SK-N-SH treated with all-trans-retinoic acid at 6 μM for 48 hours (cell line): Measurements from ENCODE around the gene SPG21.

Experiments used
- ATAC-seq: fragments of 200-7000 bp; cut with Tn5 transposase; 3 replicates; pipeline ENCODE4 v1.9.1; 2020; ENCODE audit warnings: mild to moderate bottlenecking, moderate library complexity
- BACH2 ChIP-seq: fragments of 250-450 bp; sonication (Bioruptor Pico); IDR thresholded peaks from 2 replicates; pipeline ENCODE4 v1.9.0; 2021; ENCODE audit warnings: mild to moderate bottlenecking, borderline replicate concordance
- CREB5 ChIP-seq: fragments of 250-450 bp; sonication (Bioruptor Pico); IDR thresholded peaks from 2 replicates; pipeline ENCODE4 v1.5.1; 2020; ENCODE audit warnings: low read depth, mild to moderate bottlenecking, moderate library complexity
- CSDC2 ChIP-seq: fragments of 250-450 bp; sonication (Bioruptor Pico); IDR thresholded peaks from 2 replicates; pipeline ENCODE4 v1.5.0; 2020; ENCODE audit warnings: mild to moderate bottlenecking, moderate library complexity
- CSRNP3 ChIP-seq: fragments of 250-450 bp; sonication (Bioruptor Pico); IDR thresholded peaks from 2 replicates; pipeline ENCODE4 v1.5.1; 2021; ENCODE audit warnings: mild to moderate bottlenecking, moderate library complexity
- ESRRG ChIP-seq: fragments of 250-450 bp; sonication (Bioruptor Pico); IDR thresholded peaks from 2 replicates; pipeline ENCODE4 v1.6.1; 2021; ENCODE audit warnings: mild to moderate bottlenecking
- GLIS3 ChIP-seq: fragments of 250-450 bp; sonication (Bioruptor Pico); IDR thresholded peaks from 2 replicates; pipeline ENCODE4 v1.5.0; 2020; ENCODE audit warnings: mild to moderate bottlenecking, moderate library complexity
- ISL1 ChIP-seq: fragments of 250-450 bp; sonication (Bioruptor Pico); IDR thresholded peaks from 2 replicates; pipeline ENCODE4 v2.1.2; 2022; ENCODE audit warnings: mild to moderate bottlenecking, moderate library complexity
- PPARA ChIP-seq: fragments of 250-450 bp; sonication (Bioruptor Pico); IDR thresholded peaks from 2 replicates; pipeline ENCODE4 v1.5.0; 2020; ENCODE audit warnings: mild to moderate bottlenecking, borderline replicate concordance
- RARB ChIP-seq: fragments of 250-450 bp; sonication (Bioruptor Pico); IDR thresholded peaks from 2 replicates; pipeline ENCODE4 v1.8.0; 2021; ENCODE audit warnings: mild to moderate bottlenecking, moderate library complexity
- SNAI2 ChIP-seq: fragments of 250-450 bp; sonication (Bioruptor Pico); IDR thresholded peaks from 2 replicates; pipeline ENCODE4 v1.5.0; 2020; ENCODE audit warnings: mild to moderate bottlenecking, moderate library complexity
- TCF4 ChIP-seq: fragments of 250-450 bp; sonication (Bioruptor Pico); IDR thresholded peaks from 2 replicates; pipeline ENCODE4 v1.8.0; 2021; ENCODE audit warnings: mild to moderate bottlenecking, moderate library complexity, borderline replicate concordance
- TOX ChIP-seq: fragments of 250-450 bp; sonication (Bioruptor Pico); IDR thresholded peaks from 2 replicates; pipeline ENCODE4 v1.8.0; 2021; ENCODE audit warnings: mild to moderate bottlenecking, moderate library complexity, borderline replicate concordance
- ZC3H10 ChIP-seq: fragments of 250-450 bp; sonication (Bioruptor Pico); IDR thresholded peaks from 2 replicates; pipeline ENCODE4 v1.5.1; 2021; ENCODE audit warnings: mild to moderate bottlenecking, moderate library complexity
- ZFP3 ChIP-seq: fragments of 250-450 bp; sonication (Bioruptor Pico); IDR thresholded peaks from 2 replicates; pipeline ENCODE4 v1.5.0; 2020; ENCODE audit warnings: mild to moderate bottlenecking, moderate library complexity
- ZNF565 ChIP-seq: fragments of 450-650 bp; formaldehyde crosslinking; conservative IDR thresholded peaks from 2 replicates; pipeline ENCODE4 v1.5.0; 2020; ENCODE audit warnings: low read depth, mild to moderate bottlenecking, moderate library complexity
- ZNF70 ChIP-seq: fragments of 450-650 bp; formaldehyde crosslinking; IDR thresholded peaks from 2 replicates; pipeline ENCODE4 v1.5.0; 2020; ENCODE audit warnings: mild to moderate bottlenecking, moderate library complexity
- ZNF8 ChIP-seq: fragments of 450-650 bp; formaldehyde crosslinking; IDR thresholded peaks from 2 replicates; pipeline ENCODE4 v1.5.0; 2020; ENCODE audit warnings: mild to moderate bottlenecking, moderate library complexity
- TF ChIP-seq, protein P1 (sequence below): fragments of 250-450 bp; sonication (Bioruptor Pico); IDR thresholded peaks from 2 replicates; pipeline ENCODE4 v1.8.0; 2021; ENCODE audit warnings: low read depth, mild to moderate bottlenecking, moderate library complexity, borderline replicate concordance
- TF ChIP-seq, protein P2 (sequence below): fragments of 250-450 bp; sonication (Bioruptor Pico); IDR thresholded peaks from 2 replicates; pipeline ENCODE4 v1.8.0; 2020; ENCODE audit warnings: mild to moderate bottlenecking, moderate library complexity, borderline replicate concordance

Gene SPG21

DNA sequence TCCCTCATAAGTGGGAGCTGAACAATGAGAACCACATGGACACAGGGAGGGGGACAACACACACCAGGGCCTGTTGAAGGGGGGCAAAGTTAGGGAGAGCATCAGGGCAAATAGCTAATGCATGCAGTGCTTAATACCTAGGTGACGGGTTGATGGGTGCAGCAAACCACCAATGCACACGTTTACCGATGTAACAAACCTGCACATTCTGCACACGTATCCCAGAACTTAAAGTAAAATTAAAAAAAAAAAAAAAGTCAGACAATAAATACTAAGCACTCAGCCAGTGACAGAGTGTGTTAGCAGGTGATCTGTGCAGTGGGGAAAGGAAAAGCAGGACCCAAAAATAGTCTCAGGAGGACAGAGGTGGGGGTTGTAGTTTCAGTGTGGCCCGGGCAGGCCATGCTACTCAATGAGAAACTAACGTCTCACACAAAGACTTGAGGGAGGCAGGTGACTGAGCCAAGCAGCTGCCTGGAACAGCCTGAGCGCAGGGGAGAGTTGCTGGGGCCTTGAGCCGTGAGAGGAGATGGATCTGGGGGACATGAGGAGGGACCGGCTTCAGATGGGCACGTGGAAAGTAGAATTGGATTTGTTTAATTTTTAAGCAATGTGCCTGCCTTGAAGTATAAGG lies 59.6 kb downstream of the SPG21 start (continued):
- TF ChIP-seq ISL1 (CRISPR knock-in tag) = no peak
- no peak for TF ChIP-seq CSDC2 (CRISPR knock-in tag)
- no peak for TF ChIP-seq GLIS3 (CRISPR knock-in tag)
- no peak for TF ChIP-seq PPARA
- TF ChIP-seq CREB5 (CRISPR knock-in tag) = no peak

DNA sequence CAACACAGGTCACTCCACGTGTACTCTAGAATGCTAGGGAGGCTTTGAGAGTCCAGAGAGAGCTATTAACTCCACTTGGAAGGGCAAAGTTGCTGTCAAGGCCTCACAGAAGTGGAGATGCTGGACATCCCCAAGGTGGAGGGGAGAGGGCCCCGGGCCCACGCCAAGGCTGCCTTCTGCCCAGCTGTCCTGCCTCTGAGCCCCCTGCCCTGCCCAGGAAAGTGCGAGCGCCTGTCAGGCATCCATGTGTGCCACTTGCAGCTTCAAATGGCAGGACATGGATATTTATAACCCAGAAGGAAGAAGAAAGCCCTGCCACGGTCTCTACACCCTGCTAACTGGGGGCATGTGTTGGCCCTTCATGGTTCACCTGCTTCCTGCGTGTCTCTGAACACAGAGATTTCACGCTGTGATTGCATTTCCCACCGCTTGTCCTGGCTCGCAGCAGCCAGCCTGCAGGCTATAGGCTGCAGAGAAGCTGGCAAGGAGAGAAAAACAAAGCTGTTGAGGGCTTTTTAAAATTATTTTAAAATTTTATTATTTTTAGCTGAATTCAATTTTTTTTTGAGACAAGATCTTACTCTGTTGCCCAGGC lies 61.0 kb downstream of the SPG21 start:
- no peak for ATAC-seq
- no peak for TF ChIP-seq CSRNP3 (CRISPR knock-in tag)
- TF ChIP-seq TCF4 = no peak
- no peak for TF ChIP-seq PPARA
- no peak for TF ChIP-seq ZNF70 (CRISPR knock-in tag)
- TF ChIP-seq CREB5 (CRISPR knock-in tag) = no peak
- TF ChIP-seq TOX (CRISPR knock-in tag) = no peak
- TF ChIP-seq, protein P1, sequence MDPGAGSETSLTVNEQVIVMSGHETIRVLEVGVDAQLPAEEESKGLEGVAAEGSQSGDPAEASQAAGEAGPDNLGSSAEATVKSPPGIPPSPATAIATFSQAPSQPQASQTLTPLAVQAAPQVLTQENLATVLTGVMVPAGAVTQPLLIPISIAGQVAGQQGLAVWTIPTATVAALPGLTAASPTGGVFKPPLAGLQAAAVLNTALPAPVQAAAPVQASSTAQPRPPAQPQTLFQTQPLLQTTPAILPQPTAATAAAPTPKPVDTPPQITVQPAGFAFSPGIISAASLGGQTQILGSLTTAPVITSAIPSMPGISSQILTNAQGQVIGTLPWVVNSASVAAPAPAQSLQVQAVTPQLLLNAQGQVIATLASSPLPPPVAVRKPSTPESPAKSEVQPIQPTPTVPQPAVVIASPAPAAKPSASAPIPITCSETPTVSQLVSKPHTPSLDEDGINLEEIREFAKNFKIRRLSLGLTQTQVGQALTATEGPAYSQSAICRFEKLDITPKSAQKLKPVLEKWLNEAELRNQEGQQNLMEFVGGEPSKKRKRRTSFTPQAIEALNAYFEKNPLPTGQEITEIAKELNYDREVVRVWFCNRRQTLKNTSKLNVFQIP (CRISPR knock-in tag) = no peak
- TF ChIP-seq ZNF8 = no peak
- no peak for TF ChIP-seq ESRRG (CRISPR knock-in tag)
- TF ChIP-seq, all 23 proteins: peak for 0

GRCh38 chr15:64926661-64927060 lies 63.1 kb downstream of the SPG21 start:
- TF ChIP-seq, protein P1 (CRISPR knock-in tag) = no peak
- TF ChIP-seq BACH2 (CRISPR knock-in tag) (no peak), GLIS3 (CRISPR knock-in tag) (no peak)
- ATAC-seq = no peak

- ATAC-seq = no peak
- TF ChIP-seq ZC3H10 (CRISPR knock-in tag) = no peak
- TF ChIP-seq ISL1 (CRISPR knock-in tag) = no peak
- no peak for TF ChIP-seq ZNF565 (CRISPR knock-in tag)
- no peak for TF ChIP-seq PPARA
- TF ChIP-seq SNAI2 (CRISPR knock-in tag) = no peak
- TF ChIP-seq ZFP3 (CRISPR knock-in tag) = no peak
- TF ChIP-seq, protein P2, sequence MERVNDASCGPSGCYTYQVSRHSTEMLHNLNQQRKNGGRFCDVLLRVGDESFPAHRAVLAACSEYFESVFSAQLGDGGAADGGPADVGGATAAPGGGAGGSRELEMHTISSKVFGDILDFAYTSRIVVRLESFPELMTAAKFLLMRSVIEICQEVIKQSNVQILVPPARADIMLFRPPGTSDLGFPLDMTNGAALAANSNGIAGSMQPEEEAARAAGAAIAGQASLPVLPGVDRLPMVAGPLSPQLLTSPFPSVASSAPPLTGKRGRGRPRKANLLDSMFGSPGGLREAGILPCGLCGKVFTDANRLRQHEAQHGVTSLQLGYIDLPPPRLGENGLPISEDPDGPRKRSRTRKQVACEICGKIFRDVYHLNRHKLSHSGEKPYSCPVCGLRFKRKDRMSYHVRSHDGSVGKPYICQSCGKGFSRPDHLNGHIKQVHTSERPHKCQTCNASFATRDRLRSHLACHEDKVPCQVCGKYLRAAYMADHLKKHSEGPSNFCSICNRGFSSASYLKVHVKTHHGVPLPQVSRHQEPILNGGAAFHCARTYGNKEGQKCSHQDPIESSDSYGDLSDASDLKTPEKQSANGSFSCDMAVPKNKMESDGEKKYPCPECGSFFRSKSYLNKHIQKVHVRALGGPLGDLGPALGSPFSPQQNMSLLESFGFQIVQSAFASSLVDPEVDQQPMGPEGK (CRISPR knock-in tag) = no peak
- no peak for TF ChIP-seq BACH2 (CRISPR knock-in tag)
- no peak for TF ChIP-seq ZNF70 (CRISPR knock-in tag)
- no peak for TF ChIP-seq RARB (CRISPR knock-in tag)
- TF ChIP-seq ESRRG (CRISPR knock-in tag) = no peak
- no peak for TF ChIP-seq TOX (CRISPR knock-in tag)
- TF ChIP-seq, protein P1 (CRISPR knock-in tag) = no peak
Observed at GRCh38 chr15:64925335-64926330, 64.1 kb downstream of the SPG21 start.
